Bronchial epithelial cell (primary cell): ENCODE results near the gene MLLT10. TPM values are rescaled to one million over a fixed set of nuclear protein-coding genes. Genes with fewer than 3 reads are reported as not detected.

Experiments used
- DNase-seq: peaks from one replicate; pipeline ENCODE4 v3.0.0-alpha.2; 2010; ENCODE audit warnings: low read depth
- FAIRE-seq: peaks from 2 replicates; lab custom pipeline; 2011; peaks lifted over from hg19 to GRCh38; lab: Jason Lieb, UNC
- H3K27me3 ChIP-seq: 2 replicates; pipeline ENCODE4 v1.5.1; 2011; ENCODE audit warnings: low read length; ENCODE audit not compliant: control insufficient read depth, insufficient read depth
- H3K36me3 ChIP-seq: 2 replicates; pipeline ENCODE4 v1.5.1; 2011; ENCODE audit warnings: low read length; ENCODE audit not compliant: control insufficient read depth, insufficient read depth
- H3K4me3 ChIP-seq: 2 replicates; pipeline ENCODE4 v1.5.1; 2011; ENCODE audit warnings: mild to moderate bottlenecking, low read depth, low read length, control low read depth
- total RNA-seq: library from RNA; depleted of rRNA; stranded (reverse); fragments of >200 nt; gene quantifications from 2 replicates; pipeline ENCODE4 v1.2.1, GENCODE V29; 2014
- TF ChIP-seq, protein P1 (sequence below): IDR thresholded peaks from 2 replicates; pipeline ENCODE4 v1.5.1; 2011; ENCODE audit warnings: mild to moderate bottlenecking, moderate library complexity, low read length, control low read depth, inconsistent platforms; ENCODE audit not compliant: insufficient read depth, severe bottlenecking

MLLT10 gene
- total RNA-seq, 1 donor from 2014 or later: 40.8 TPM

- TF ChIP-seq, protein P1, sequence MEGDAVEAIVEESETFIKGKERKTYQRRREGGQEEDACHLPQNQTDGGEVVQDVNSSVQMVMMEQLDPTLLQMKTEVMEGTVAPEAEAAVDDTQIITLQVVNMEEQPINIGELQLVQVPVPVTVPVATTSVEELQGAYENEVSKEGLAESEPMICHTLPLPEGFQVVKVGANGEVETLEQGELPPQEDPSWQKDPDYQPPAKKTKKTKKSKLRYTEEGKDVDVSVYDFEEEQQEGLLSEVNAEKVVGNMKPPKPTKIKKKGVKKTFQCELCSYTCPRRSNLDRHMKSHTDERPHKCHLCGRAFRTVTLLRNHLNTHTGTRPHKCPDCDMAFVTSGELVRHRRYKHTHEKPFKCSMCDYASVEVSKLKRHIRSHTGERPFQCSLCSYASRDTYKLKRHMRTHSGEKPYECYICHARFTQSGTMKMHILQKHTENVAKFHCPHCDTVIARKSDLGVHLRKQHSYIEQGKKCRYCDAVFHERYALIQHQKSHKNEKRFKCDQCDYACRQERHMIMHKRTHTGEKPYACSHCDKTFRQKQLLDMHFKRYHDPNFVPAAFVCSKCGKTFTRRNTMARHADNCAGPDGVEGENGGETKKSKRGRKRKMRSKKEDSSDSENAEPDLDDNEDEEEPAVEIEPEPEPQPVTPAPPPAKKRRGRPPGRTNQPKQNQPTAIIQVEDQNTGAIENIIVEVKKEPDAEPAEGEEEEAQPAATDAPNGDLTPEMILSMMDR: no peak
- no peaks in the 10 kb centered on the region for H3K27me3 ChIP-seq
- DNase-seq (no peak), FAIRE-seq (no peak)
- H3K4me3 ChIP-seq: no peak overlapping the region
- no peaks in the 10 kb centered on the region for H3K36me3 ChIP-seq
Measured at GRCh38 chr10:21490711-21491105, 43.3 kb upstream of the MLLT10 start.

DNA sequence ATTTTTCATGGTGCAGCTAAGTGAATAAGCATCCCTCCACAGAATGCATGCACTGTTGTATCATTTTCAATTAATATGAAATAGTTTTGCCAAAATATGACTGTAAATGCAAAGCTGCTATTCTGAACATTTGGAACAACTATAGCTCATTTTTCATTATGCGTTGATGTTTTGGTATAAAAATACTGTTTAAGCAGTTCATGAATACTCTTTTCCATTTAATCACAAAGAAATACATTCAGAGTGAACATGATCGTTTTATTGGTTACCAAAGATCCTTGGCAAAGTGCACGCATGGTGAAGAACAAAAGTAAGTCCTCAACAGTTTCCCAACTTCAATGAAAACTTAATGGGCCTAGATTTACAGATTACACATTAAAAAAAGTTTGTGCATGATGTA lies 41.6 kb upstream of the MLLT10 start:
- FAIRE-seq (no peak), DNase-seq (no peak)
- Histone ChIP-seq H3K27me3 (no peaks in the 10 kb centered on the region), H3K4me3 (no peak overlapping the region), H3K36me3 (no peaks in the 10 kb centered on the region)
- TF ChIP-seq, protein P1: no peak

DNA sequence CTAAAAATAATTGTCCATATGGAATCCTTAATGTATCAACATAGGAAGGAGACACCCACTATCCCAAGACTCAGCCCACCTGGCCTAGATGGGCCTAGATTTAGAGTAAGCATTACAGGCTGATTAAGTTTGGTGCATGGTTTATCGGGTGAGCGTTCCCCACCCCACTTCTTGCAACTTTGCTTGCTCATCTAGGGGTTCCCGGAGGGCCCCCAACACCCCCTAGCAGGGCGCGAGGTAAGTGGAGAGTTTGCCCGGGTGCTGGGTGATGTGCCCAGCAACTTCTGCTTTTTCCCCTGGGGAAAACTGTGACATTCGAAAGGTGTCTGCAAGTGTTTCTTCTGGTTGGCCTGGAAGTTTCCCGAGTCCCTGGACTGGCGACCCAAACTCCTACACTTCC lies 40.2 kb upstream of the MLLT10 start:
- H3K27me3 ChIP-seq: no peaks in the 10 kb centered on the region
- TF ChIP-seq, protein P1: no peak
- H3K4me3 ChIP-seq: no peak overlapping the region
- DNase-seq (no peak), FAIRE-seq (no peak)
- no peaks in the 10 kb centered on the region for H3K36me3 ChIP-seq

DNA sequence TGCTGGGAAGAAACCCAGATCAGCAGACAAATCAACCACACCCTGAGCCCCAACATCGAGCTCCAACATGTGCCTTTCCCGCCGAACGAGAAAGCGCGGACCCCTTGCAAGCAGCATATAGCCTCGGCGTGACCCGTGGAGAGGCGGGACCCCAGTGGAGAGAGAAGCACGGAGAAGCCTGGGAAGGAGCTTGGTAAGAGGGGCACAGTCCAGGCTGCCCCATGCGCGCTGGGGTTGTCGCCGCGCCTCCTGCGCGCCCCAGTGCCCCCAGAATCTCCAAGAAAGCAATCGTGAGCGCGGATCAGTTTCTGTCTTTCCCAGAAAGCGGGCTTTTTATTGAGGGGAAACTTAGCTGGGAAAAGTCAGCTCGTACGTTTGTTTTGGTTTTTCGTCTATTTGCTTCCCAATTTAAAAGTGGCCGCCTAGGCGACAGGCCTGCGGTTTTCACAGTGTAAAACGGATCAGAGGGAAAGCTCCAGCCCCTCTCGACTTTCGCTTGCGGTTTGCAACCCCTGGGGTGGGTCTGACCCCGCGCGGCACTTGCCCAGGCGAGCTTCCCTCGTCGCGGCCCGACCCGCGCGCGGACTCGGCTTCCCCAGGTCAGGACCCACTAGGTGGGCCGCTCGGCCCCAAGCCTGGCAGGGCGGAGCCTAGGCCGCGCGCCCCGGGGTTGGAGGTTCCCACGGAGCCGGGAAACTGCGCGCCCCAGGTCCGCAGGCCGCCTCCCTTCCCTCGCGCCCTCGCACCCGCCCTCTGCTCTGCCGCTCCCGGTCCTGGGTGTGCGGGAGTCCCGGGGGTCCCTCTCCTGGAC lies 39.6 kb upstream of the MLLT10 start:
- TF ChIP-seq, protein P1: no peak
- FAIRE-seq: no peak
- no peak for DNase-seq

DNA sequence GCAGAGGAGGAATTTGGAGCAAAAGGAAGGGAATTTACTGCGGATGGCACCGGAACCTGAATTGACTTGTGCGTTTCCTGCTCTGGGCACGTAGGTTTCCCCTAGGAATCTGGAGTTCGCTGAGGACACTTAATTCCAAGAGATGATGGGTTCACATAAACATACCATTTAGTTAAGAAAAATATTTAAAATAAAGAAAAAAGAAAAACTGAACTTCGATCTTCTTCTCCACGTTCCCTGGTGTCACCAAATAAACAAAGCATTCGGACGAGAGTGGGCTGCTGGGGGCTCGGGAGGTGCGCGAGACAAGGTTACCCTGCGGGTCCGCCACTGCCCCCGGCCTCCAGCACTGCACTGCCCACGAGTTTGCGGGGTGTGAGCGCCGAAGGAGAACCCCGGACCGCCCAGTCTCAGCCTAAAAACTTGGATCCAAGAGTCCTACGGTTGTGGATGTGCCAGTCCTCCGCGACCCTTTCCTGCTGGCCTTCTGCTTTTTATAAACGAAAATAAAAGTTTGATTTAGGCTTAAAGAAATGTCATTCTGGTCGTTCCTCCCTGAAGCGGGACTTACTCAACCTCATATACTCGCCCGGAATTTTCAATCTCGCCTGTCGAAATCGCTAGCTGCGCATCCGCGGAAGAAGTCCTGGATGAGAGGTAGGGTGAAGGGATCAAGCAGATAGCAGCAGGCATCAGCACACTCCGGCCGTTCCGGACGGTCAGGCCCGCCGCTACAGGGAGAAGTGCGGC lies 38.9 kb upstream of the MLLT10 start:
- DNase-seq (peak; percentile 18), FAIRE-seq (no peak)
- Histone ChIP-seq H3K36me3 (no peaks in the 10 kb centered on the region), H3K27me3 (no peaks in the 10 kb centered on the region), H3K4me3 (peak overlapping the region; percentile 85)
- TF ChIP-seq, protein P1: no peak

More for the DNA sequence above, 39.6 kb upstream of the MLLT10 start:
- H3K4me3 ChIP-seq: peak overlapping the region; percentile 85
- no peaks in the 10 kb centered on the region for H3K36me3 ChIP-seq
- no peaks in the 10 kb centered on the region for H3K27me3 ChIP-seq
